ENCODE data around the gene CMIP. TPM values are rescaled to one million over a fixed set of nuclear protein-coding genes. Genes with fewer than 3 reads are reported as not detected.

Gene CMIP
- total RNA-seq, 4 donors from 2014 or later: 17.1 to 60.5 (median 39.7) TPM

- Histone ChIP-seq H3K4me3 (no peak overlapping the region), H3K4me1 (peaks cover 14 to 67% (median 41%) of the 10 kb centered on the region in 3 donors), H3K27me3 (no peaks in the 10 kb centered on the region), H3K9me3 (no peaks in the 10 kb centered on the region), H3K27ac (peak overlapping the region; percentile 71 to 86 (median 80)), H3K36me3 (peaks cover 27 to 81% (median 43%) of the 10 kb centered on the region in 3 donors)
- intact Hi-C loops (cut with DNase I): no loop called here
- 29 to 38% methylated on average over 13 to 16 of the region's 27 CpGs for WGBS, 2 donors
- DNase-seq: no peak
- no peak for TF ChIP-seq POLR2A (IDR thresholded peaks at IDR 0.05)
Measured at GRCh38 chr16:81707411-81708265, 263.0 kb downstream of the CMIP start.

GRCh38 chr16:81708266-81709015 lies 263.8 kb downstream of the CMIP start:
- Histone ChIP-seq H3K4me1 (peaks cover 14 to 62% (median 37%) of the 10 kb centered on the region in 3 donors), H3K4me3 (no peak overlapping the region), H3K36me3 (peaks cover 27 to 73% (median 40%) of the 10 kb centered on the region in 3 donors), H3K9me3 (no peaks in the 10 kb centered on the region), H3K27ac (peak overlapping the region; percentile 71 to 86 (median 80)), H3K27me3 (no peaks in the 10 kb centered on the region)
- intact Hi-C loops (cut with DNase I): no loop called here
- TF ChIP-seq POLR2A (IDR thresholded peaks at IDR 0.05) (no peak), CTCF (IDR thresholded peaks at IDR 0.05) (no peak)
- WGBS, 2 donors: 44 to 60% methylated on average over 6 to 11 of the region's 11 CpGs
- DNase-seq: no peak

GRCh38 chr16:81709016-81709900 lies 264.6 kb downstream of the CMIP start:
- Histone ChIP-seq H3K36me3 (peaks cover 27 to 66% (median 34%) of the 10 kb centered on the region in 3 donors), H3K4me1 (peaks cover 14 to 58% (median 33%) of the 10 kb centered on the region in 3 donors), H3K27ac (peak overlapping the region in 3 of 4 donors; percentile 22 to 81 (median 80)), H3K27me3 (no peaks in the 10 kb centered on the region), H3K9me3 (no peaks in the 10 kb centered on the region), H3K4me3 (no peak overlapping the region)
- no peak for DNase-seq
- intact Hi-C loops (cut with DNase I): no loop called here
- 78 to 83% methylated on average over 9 to 16 of the region's 21 CpGs for WGBS, 2 donors
- TF ChIP-seq POLR2A (IDR thresholded peaks at IDR 0.05) (no peak), CTCF (IDR thresholded peaks at IDR 0.05) (no peak)

GRCh38 chr16:81710044-81710443 lies 265.4 kb downstream of the CMIP start:
- no peak overlapping the region for H3K27ac ChIP-seq
- H3K27me3 ChIP-seq: no peaks in the 10 kb centered on the region
- no peak for TF ChIP-seq POLR2A (IDR thresholded peaks at IDR 0.05)
- TF ChIP-seq CTCF (IDR thresholded peaks at IDR 0.05): no peak
- no peak overlapping the region for H3K4me3 ChIP-seq
- WGBS, 2 donors: 87 to 91% methylated on average over 14 to 18 of the region's 20 CpGs
- no peaks in the 10 kb centered on the region for H3K9me3 ChIP-seq
- DNase-seq: no peak
- intact Hi-C loops (cut with DNase I): no loop called here
- H3K36me3 ChIP-seq: peaks cover 21 to 59% (median 30%) of the 10 kb centered on the region in 3 donors
- H3K4me1 ChIP-seq: peaks cover 14 to 62% (median 34%) of the 10 kb centered on the region in 3 donors

GRCh38 chr16:81710596-81710995 lies 266.0 kb downstream of the CMIP start:
- Histone ChIP-seq H3K4me1 (peaks cover 14 to 66% (median 40%) of the 10 kb centered on the region in 3 donors), H3K27me3 (no peaks in the 10 kb centered on the region), H3K36me3 (peaks cover 18 to 53% (median 30%) of the 10 kb centered on the region in 3 donors), H3K9me3 (no peaks in the 10 kb centered on the region), H3K27ac (peak overlapping the region in 2 of 4 donors; percentile 34 to 64), H3K4me3 (no peak overlapping the region)
- intact Hi-C loops (cut with DNase I): no loop called here
- TF ChIP-seq CTCF (IDR thresholded peaks at IDR 0.05): no peak
- no peak for TF ChIP-seq POLR2A (IDR thresholded peaks at IDR 0.05)
- no peak for DNase-seq
- whole genome bisulfite sequencing, 2 donors: 72 to 74% methylated on average over 9 to 10 of the region's 12 CpGs

Measured in esophagus squamous epithelium (tissue), 5 donors.